ENCODE data around the gene TADA1. TPM values are rescaled to one million over a fixed set of nuclear protein-coding genes. Genes with fewer than 3 reads are reported as not detected.
A peak's percentile ranks its signal among the peaks of the same experiment; 100 is the strongest.

The TADA1 gene
- total RNA-seq, 1 experiment from 2014 or later = 13.9 TPM

- H3K9me3 ChIP-seq = no peaks in the 10 kb centered on the region
- intact Hi-C loops (cut with micrococcal nuclease; ENCODE audit: unreplicated experiment) = no loop called here
- CTCF ChIA-PET = no interaction called here
- TF ChIP-seq CTCF (IDR thresholded peaks at IDR 0.05; ENCODE audit: insufficient read depth in 1 of 2, low read depth in 1 of 2, low read length in 1 of 2, severe bottlenecking in 1 of 2, unreplicated experiment in 1 of 2) = no peak
- no TSS peak for BruUV-seq (replicated peaks)
- Mint-ChIP-seq H3K36me3 (ENCODE audit: insufficient read depth, unreplicated experiment) (peaks cover 87% of the 10 kb centered on the region), H3K4me3 (ENCODE audit: unreplicated experiment) (no peak overlapping the region), H3K27me3 (ENCODE audit: insufficient read depth, unreplicated experiment) (no peaks in the 10 kb centered on the region), H3K27ac (ENCODE audit: unreplicated experiment) (peak overlapping the region; percentile 75), H3K4me1 (ENCODE audit: low read depth, unreplicated experiment) (peaks cover 40% of the 10 kb centered on the region), H3K9me3 (ENCODE audit: unreplicated experiment) (no peaks in the 10 kb centered on the region)
- no peaks in the 10 kb centered on the region for H3K27me3 ChIP-seq (replicated peaks; ENCODE audit: control insufficient read depth, insufficient read depth, low read length)
- H3K4me1 ChIP-seq = peaks cover 38% of the 10 kb centered on the region
- peak; percentile 57 to 61 for DNase-seq
- POLR2A ChIA-PET = no interaction called here
- H3K4me3 ChIP-seq (ENCODE audit: low read depth, low read length) = no peak overlapping the region
- H3K36me3 ChIP-seq (ENCODE audit: control insufficient read depth, insufficient read depth, low read length) = peaks cover 3% of the 10 kb centered on the region
Observed at GRCh38 chr1:166843769-166844596, 32.1 kb downstream of the TADA1 start.

DNA sequence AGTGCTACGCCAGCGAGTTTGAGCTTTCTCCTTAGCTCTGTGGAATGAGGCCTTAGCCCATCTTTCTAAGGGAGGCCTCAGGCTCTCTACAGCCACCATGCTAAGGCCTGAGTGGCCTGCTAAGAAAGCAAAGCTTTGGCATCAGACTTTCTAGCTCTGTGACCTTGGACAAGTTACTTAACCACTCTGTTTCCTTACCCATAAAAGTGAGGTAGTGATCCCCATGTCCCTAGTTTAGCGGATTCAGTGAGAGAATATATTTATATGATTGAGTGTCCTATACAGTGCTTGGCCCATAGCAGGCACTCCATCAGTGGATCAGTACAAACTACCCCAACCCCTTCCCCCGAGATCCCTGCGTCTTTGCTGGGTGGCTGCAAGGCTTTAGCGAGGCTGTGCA lies 32.7 kb downstream of the TADA1 start:
- intact Hi-C loops (cut with micrococcal nuclease; ENCODE audit: unreplicated experiment) = no loop called here
- no peaks in the 10 kb centered on the region for H3K9me3 ChIP-seq
- Mint-ChIP-seq H3K27ac (ENCODE audit: unreplicated experiment) (no peak overlapping the region), H3K9me3 (ENCODE audit: unreplicated experiment) (no peaks in the 10 kb centered on the region), H3K27me3 (ENCODE audit: insufficient read depth, unreplicated experiment) (no peaks in the 10 kb centered on the region), H3K36me3 (ENCODE audit: insufficient read depth, unreplicated experiment) (peaks cover 83% of the 10 kb centered on the region), H3K4me1 (ENCODE audit: low read depth, unreplicated experiment) (peaks cover 45% of the 10 kb centered on the region), H3K4me3 (ENCODE audit: unreplicated experiment) (no peak overlapping the region)
- no peak overlapping the region for H3K4me3 ChIP-seq (ENCODE audit: low read depth, low read length)
- DNase-seq = no peak
- POLR2A ChIA-PET = no interaction called here
- no TSS peak for BruUV-seq (replicated peaks)
- H3K27me3 ChIP-seq (replicated peaks; ENCODE audit: control insufficient read depth, insufficient read depth, low read length) = no peaks in the 10 kb centered on the region
- peaks cover 41% of the 10 kb centered on the region for H3K4me1 ChIP-seq
- TF ChIP-seq CTCF (IDR thresholded peaks at IDR 0.05; ENCODE audit: insufficient read depth in 1 of 2, low read depth in 1 of 2, low read length in 1 of 2, severe bottlenecking in 1 of 2, unreplicated experiment in 1 of 2) = no peak
- CTCF ChIA-PET = no interaction called here
- peaks cover 3% of the 10 kb centered on the region for H3K36me3 ChIP-seq (ENCODE audit: control insufficient read depth, insufficient read depth, low read length)

DNA sequence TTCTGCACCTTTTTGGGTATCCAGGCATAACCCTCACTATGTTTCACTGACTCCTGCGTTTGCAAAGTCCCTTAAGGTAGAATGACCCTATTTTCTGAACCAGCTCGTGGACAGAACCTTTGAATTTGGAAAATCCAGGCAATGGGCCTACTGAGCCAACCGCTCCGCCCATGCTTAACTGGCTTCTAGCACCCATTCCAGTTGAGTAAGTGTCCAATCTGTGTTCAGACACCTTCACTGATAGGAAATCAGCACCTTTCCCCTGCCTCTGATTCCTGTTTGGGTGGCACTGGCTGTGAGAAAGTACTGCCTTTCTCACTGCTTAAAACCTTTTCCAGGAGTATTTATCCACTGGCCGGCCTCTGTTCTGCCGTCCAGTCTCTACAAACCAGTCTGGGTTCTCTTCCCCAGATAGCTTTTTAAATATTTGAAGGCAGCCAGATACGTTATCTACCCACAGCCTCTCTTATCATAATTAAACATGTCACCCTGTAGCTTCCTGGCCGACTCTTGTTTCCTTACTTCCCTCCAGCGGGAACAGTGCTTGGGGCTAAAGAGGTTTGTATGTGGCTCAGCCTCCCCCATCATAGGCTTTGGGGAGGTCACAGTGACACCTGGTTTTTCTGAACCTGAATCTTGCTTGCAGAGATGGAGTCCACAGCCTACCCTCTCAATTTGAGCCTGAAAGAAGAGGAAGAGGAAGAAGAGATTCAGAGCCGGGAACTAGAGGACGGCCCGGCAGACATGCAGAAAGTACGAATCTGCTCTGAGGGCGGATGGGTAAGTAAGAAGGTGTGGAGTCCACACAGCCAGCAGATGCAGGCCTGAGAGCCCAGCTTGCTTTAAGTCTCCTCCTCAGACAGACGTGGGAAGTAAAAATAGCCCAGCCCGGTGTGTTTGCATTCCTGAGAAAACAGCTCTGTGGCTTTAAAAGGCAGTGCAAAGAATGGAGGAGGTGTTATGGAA lies 35.5 kb downstream of the TADA1 start:
- Mint-ChIP-seq H3K36me3 (ENCODE audit: insufficient read depth, unreplicated experiment) (peaks cover 56% of the 10 kb centered on the region), H3K27me3 (ENCODE audit: insufficient read depth, unreplicated experiment) (no peaks in the 10 kb centered on the region), H3K4me3 (ENCODE audit: unreplicated experiment) (peak overlapping the region; percentile 78), H3K4me1 (ENCODE audit: low read depth, unreplicated experiment) (peaks cover 47% of the 10 kb centered on the region), H3K9me3 (ENCODE audit: unreplicated experiment) (no peaks in the 10 kb centered on the region), H3K27ac (ENCODE audit: unreplicated experiment) (peak overlapping the region; percentile 91)
- peaks cover 3% of the 10 kb centered on the region for H3K36me3 ChIP-seq (ENCODE audit: control insufficient read depth, insufficient read depth, low read length)
- intact Hi-C loops (cut with micrococcal nuclease; ENCODE audit: unreplicated experiment) = loop anchor here (1.0 kb wide), 1 partner anchor 36 kb away; the partner anchor contains the start of gene TADA1
- POLR2A ChIA-PET = interaction anchor here (0.5 to 3.1 kb wide), 4 partner anchors 12 to 92 kb away, joined by 3 to 17 read pairs (median 5); partner anchors contain the start of gene TADA1
- TF ChIP-seq CTCF (IDR thresholded peaks at IDR 0.05; ENCODE audit: insufficient read depth in 1 of 2, low read depth in 1 of 2, low read length in 1 of 2, severe bottlenecking in 1 of 2, unreplicated experiment in 1 of 2) = no peak
- CTCF ChIA-PET = interaction anchor here (0.5 kb wide), 1 partner anchor 984 kb away, joined by 3 read pairs; no protein-coding TSS in a partner anchor
- H3K4me3 ChIP-seq (ENCODE audit: low read depth, low read length) = peak overlapping the region; percentile 83
- TSS peak; percentile 49 for BruUV-seq (replicated peaks)
- peaks cover 45% of the 10 kb centered on the region for H3K4me1 ChIP-seq
- peak; percentile 53 to 54 for DNase-seq
- no peaks in the 10 kb centered on the region for H3K9me3 ChIP-seq
- H3K27me3 ChIP-seq (replicated peaks; ENCODE audit: control insufficient read depth, insufficient read depth, low read length) = no peaks in the 10 kb centered on the region
